HCT116 (cell line): ENCODE data around the gene BET1L. TPM values are rescaled to one million over a fixed set of nuclear protein-coding genes. Genes with fewer than 3 reads are reported as not detected.

Source experiments
- CEBPB ChIP-seq: IDR thresholded peaks from 2 replicates; pipeline ENCODE4 v1.6.1; 2012; ENCODE audit warnings: low read depth
- EZH2phosphoT487 ChIP-seq: fragments of 200-600 bp; IDR thresholded peaks from 2 replicates; pipeline ENCODE4 v1.6.1; 2018; ENCODE audit warnings: antibody characterized with exemption, borderline replicate concordance
- MAX ChIP-seq: IDR thresholded peaks from 2 replicates; pipeline ENCODE4 v1.6.1; 2012
- REST ChIP-seq: IDR thresholded peaks from 2 replicates; pipeline ENCODE4 v1.6.1; 2012; ENCODE audit warnings: low read depth
- SIN3A ChIP-seq: IDR thresholded peaks from 2 replicates; pipeline ENCODE4 v1.6.1; 2012; ENCODE audit warnings: low read depth
- SP1 ChIP-seq: IDR thresholded peaks from 2 replicates; pipeline ENCODE4 v1.6.1; 2012; ENCODE audit warnings: low read depth
- ZBTB33 ChIP-seq: IDR thresholded peaks from 2 replicates; pipeline ENCODE4 v1.6.1; 2011; ENCODE audit warnings: mild to moderate bottlenecking, low read length, moderate library complexity; ENCODE audit not compliant: insufficient replicate concordance; ENCODE audit errors: extremely low read depth
- total RNA-seq: library from RNA; stranded (reverse); gene quantifications from one replicate; pipeline ENCODE4 v1.2.1, GENCODE V29; 2021; ENCODE audit not compliant: unreplicated experiment

BET1L gene
- total RNA-seq, 1 experiment from 2014 or later: 49.1 TPM

GRCh38 chr11:236774-237767 is 29.9 kb upstream of the BET1L start, which contains the start of gene PSMD13 (continued):
- TF ChIP-seq REST (no peak), SIN3A (peak; percentile 44), CEBPB (no peak), MAX (peak; percentile 43; the same call in 1 of the 2 replicates), EZH2phosphoT487 (no peak), SP1 (no peak), ZBTB33 (no peak)
- TF ChIP-seq, all 23 proteins: peak for 7
